ENCODE data around the gene TCF4. TPM values are rescaled to one million over a fixed set of nuclear protein-coding genes. Genes with fewer than 3 reads are reported as not detected.

TCF4 gene
- total RNA-seq, 4 donors from 2014 or later = 58.0 to 84.3 (median 68.1) TPM

DNA sequence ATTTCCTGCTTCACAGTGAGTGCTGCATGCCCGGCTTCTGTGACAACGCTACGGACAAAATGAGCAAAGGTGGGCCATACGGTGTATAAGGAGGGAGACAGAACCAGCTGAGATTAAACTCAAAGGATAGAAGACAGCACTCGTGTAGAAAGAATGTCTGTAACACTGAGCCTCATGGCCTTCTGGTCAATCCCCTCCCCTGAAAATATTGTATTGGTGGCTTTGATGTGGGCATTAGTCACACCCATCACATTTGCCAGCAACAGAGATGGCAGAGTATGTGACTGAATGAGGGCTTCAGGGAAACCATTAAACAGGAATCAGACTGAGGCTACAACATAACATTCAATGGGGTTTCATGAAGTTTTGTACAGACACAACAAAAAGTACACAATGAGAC lies 341.0 kb downstream of the TCF4 start:
- intact Hi-C loops (cut with DNase I) = no loop called here
- Histone ChIP-seq H3K27ac (replicated peaks in 1 of 4) (no peak overlapping the region), H3K4me3 (no peak overlapping the region), H3K27me3 (no peaks in the 10 kb centered on the region), H3K36me3 (peaks cover 0 to 33% (median 6%) of the 10 kb centered on the region in 4 donors), H3K9me3 (no peaks in the 10 kb centered on the region), H3K4me1 (peaks cover 32 to 62% (median 42%) of the 10 kb centered on the region in 4 donors)
- TF ChIP-seq POLR2A (IDR thresholded peaks at IDR 0.05; ENCODE audit: low read depth) = no peak
- DNase-seq (ENCODE audit: extremely low spot score) = no peak
- WGBS = 86% methylated on average over 5 of the region's 5 CpGs

DNA sequence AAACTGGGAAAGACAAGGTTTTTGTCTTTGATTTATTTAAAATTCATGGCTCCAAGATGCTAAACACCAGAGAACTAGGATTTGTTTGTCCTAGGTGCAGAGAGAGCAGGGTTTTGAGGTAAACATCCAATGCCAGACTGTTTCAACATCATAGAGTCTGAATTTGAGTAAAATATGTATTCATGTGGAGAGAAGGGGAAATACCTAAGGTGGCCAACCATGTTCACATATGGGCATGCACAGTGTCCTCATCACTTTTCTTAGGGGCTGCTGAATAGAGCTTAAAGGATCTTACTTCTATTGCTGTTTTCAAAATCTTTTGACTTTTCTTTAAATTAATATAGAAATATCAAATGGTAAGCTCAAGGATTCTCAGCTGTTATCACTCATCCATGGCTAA lies 341.7 kb downstream of the TCF4 start:
- TF ChIP-seq POLR2AphosphoS5 (IDR thresholded peaks at IDR 0.05) = no peak
- TF ChIP-seq POLR2A (IDR thresholded peaks at IDR 0.05; ENCODE audit: low read depth) = no peak
- TF ChIP-seq EP300 (IDR thresholded peaks at IDR 0.05) = no peak
- TF ChIP-seq, protein P1, sequence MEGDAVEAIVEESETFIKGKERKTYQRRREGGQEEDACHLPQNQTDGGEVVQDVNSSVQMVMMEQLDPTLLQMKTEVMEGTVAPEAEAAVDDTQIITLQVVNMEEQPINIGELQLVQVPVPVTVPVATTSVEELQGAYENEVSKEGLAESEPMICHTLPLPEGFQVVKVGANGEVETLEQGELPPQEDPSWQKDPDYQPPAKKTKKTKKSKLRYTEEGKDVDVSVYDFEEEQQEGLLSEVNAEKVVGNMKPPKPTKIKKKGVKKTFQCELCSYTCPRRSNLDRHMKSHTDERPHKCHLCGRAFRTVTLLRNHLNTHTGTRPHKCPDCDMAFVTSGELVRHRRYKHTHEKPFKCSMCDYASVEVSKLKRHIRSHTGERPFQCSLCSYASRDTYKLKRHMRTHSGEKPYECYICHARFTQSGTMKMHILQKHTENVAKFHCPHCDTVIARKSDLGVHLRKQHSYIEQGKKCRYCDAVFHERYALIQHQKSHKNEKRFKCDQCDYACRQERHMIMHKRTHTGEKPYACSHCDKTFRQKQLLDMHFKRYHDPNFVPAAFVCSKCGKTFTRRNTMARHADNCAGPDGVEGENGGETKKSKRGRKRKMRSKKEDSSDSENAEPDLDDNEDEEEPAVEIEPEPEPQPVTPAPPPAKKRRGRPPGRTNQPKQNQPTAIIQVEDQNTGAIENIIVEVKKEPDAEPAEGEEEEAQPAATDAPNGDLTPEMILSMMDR (IDR thresholded peaks at IDR 0.05) = no peak
- Histone ChIP-seq H3K4me3 (no peak overlapping the region), H3K36me3 (peaks cover 0 to 39% (median 6%) of the 10 kb centered on the region in 4 donors), H3K27me3 (no peaks in the 10 kb centered on the region), H3K27ac (replicated peaks in 1 of 4) (no peak overlapping the region), H3K4me1 (peaks cover 35 to 55% (median 41%) of the 10 kb centered on the region in 4 donors), H3K9me3 (no peaks in the 10 kb centered on the region)
- no peak for DNase-seq (ENCODE audit: extremely low spot score)
- intact Hi-C loops (cut with DNase I) = no loop called here

DNA sequence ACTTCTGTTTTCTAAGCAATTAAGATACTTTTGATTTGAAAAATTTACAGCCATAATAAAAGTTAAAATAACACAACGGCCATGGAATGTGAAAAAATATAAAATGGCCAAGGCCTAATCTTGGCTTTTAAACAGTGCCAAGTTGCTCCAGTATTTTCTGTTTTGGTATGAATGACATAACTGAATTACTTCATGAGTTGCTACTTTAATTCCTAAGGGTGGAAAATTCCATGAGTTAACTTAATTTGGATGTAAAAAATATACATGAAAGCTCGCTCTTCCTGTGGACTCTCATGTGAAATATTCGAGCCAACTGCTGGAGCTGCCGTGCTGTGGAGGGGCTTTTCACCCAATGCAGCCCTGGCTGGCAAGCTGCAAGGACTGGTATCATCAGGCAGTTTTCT lies 342.8 kb downstream of the TCF4 start:
- Histone ChIP-seq H3K4me1 (peaks cover 38 to 51% (median 43%) of the 10 kb centered on the region in 4 donors), H3K36me3 (peaks cover 0 to 31% (median 2%) of the 10 kb centered on the region in 4 donors)

DNA sequence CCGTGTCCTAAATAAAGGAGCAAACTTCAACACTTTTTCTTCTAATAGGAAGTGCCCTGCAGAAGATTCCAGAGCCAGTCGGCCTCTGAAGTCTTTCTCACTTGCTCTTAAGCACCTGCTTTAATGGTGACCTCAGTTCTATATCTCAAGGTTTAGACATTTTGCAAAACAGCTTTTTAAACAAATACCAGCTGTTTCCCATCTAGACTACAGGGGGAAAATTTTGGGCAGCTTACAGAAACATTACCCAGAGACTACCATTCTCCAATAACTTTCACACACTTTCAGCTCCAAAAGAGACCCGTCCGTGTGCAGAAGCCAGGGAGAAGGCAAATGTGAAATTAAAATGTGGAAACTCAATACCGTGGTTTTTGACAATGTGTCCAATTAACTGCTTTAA lies 343.4 kb downstream of the TCF4 start:
- H3K36me3 ChIP-seq = peaks cover 0 to 27% (median 0%) of the 10 kb centered on the region in 4 donors
- 36% methylated on average over 5 of the region's 5 CpGs for WGBS
- TF ChIP-seq EP300 (IDR thresholded peaks at IDR 0.05) = no peak
- TF ChIP-seq, protein P1 (IDR thresholded peaks at IDR 0.05) = no peak
- no peak for TF ChIP-seq POLR2AphosphoS5 (IDR thresholded peaks at IDR 0.05)
- TF ChIP-seq POLR2A (IDR thresholded peaks at IDR 0.05; ENCODE audit: low read depth) = no peak
- H3K4me3 ChIP-seq = no peak overlapping the region
- no peak for DNase-seq (ENCODE audit: extremely low spot score)
- no peaks in the 10 kb centered on the region for H3K27me3 ChIP-seq
- H3K4me1 ChIP-seq = peaks cover 38 to 57% (median 46%) of the 10 kb centered on the region in 4 donors
- intact Hi-C loops (cut with DNase I) = no loop called here
- peak overlapping the region; percentile 44 to 71 (median 60) for H3K27ac ChIP-seq (replicated peaks in 1 of 4)
- no peaks in the 10 kb centered on the region for H3K9me3 ChIP-seq

More for the DNA sequence above, 342.8 kb downstream of the TCF4 start:
- H3K4me3 ChIP-seq = no peak overlapping the region
- TF ChIP-seq POLR2A (IDR thresholded peaks at IDR 0.05; ENCODE audit: low read depth) = no peak
- no peak for TF ChIP-seq EP300 (IDR thresholded peaks at IDR 0.05)
- TF ChIP-seq, protein P1 (IDR thresholded peaks at IDR 0.05) = no peak
- no peak for TF ChIP-seq POLR2AphosphoS5 (IDR thresholded peaks at IDR 0.05)
- WGBS = 48% methylated on average over 4 of the region's 4 CpGs
- H3K27me3 ChIP-seq = no peaks in the 10 kb centered on the region
- no peaks in the 10 kb centered on the region for H3K9me3 ChIP-seq
- intact Hi-C loops (cut with DNase I) = no loop called here
- peak overlapping the region; percentile 44 to 71 (median 60) for H3K27ac ChIP-seq (replicated peaks in 1 of 4)
- DNase-seq (ENCODE audit: extremely low spot score) = no peak

DNA sequence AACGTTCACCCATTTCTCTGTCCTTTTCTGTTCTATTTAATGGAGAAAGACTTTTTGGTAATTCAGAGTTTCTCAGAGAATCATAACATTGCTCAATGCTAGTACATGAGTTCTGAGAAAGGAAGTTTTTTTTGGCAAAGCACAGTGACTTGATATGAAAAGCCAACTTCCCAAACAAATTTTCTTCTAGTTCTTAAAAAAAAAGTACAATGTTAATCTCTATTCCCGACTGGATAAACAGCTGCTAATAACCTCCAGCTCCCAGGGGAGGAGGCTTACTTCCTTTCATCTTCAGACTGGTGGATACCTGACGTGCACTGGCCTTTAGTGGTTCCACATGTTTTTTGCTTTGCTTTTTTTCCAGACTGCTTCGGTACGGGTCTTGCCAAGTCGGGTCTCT lies 344.1 kb downstream of the TCF4 start:
- TF ChIP-seq POLR2A (IDR thresholded peaks at IDR 0.05; ENCODE audit: low read depth) (no peak), POLR2AphosphoS5 (IDR thresholded peaks at IDR 0.05) (peak in 1 of 2 donors; percentile 30)
- Histone ChIP-seq H3K27ac (replicated peaks in 1 of 4) (peak overlapping the region; percentile 44 to 71 (median 60)), H3K4me1 (peaks cover 38 to 58% (median 46%) of the 10 kb centered on the region in 4 donors), H3K27me3 (no peaks in the 10 kb centered on the region), H3K36me3 (peaks cover 0 to 23% (median 0%) of the 10 kb centered on the region in 4 donors), H3K9me3 (no peaks in the 10 kb centered on the region), H3K4me3 (no peak overlapping the region)
- DNase-seq (ENCODE audit: extremely low spot score) = no peak
- WGBS = 58% methylated on average over 6 of the region's 6 CpGs
- intact Hi-C loops (cut with DNase I) = no loop called here

DNA sequence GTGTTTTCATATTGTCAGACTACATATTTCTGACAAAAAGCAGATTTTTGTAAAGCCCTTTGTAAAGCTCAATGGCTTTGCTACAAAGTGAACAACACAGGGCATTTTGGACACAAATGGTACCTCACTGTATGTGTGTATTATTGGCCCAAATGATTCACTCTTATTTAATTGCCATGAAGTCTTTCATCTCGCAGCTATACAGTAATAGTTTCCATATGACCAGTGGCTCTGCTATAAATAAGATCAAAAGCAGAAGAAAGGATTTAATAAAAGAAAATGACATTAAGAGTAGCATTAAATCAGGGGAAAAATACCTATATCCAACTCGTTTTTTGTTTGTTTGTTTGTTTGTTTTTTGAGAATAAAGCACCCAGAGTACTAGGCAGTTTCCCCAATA lies 344.7 kb downstream of the TCF4 start:
- no peak overlapping the region for H3K4me3 ChIP-seq
- H3K27me3 ChIP-seq = no peaks in the 10 kb centered on the region
- peak overlapping the region; percentile 33 to 71 (median 56) for H3K27ac ChIP-seq (replicated peaks in 1 of 4)
- 67% methylated on average over 2 of the region's 2 CpGs for WGBS
- DNase-seq (ENCODE audit: extremely low spot score) = no peak
- TF ChIP-seq, protein P1 (IDR thresholded peaks at IDR 0.05) = no peak
- no peak for TF ChIP-seq POLR2AphosphoS5 (IDR thresholded peaks at IDR 0.05)
- no peak for TF ChIP-seq EP300 (IDR thresholded peaks at IDR 0.05)
- no peak for TF ChIP-seq POLR2A (IDR thresholded peaks at IDR 0.05; ENCODE audit: low read depth)
- intact Hi-C loops (cut with DNase I) = no loop called here
- no peaks in the 10 kb centered on the region for H3K9me3 ChIP-seq
- peaks cover 38 to 55% (median 46%) of the 10 kb centered on the region in 4 donors for H3K4me1 ChIP-seq
- H3K36me3 ChIP-seq = peaks cover 0 to 23% (median 0%) of the 10 kb centered on the region in 4 donors
